OCI-LY7 (cell line): ENCODE results near the gene PCED1B. TPM values are rescaled to one million over a fixed set of nuclear protein-coding genes. Genes with fewer than 3 reads are reported as not detected.

Experiments
- BruUV-seq: library from RNA; stranded (reverse); fragments of 400-500 nt; replicated peaks from 2 replicates; lab custom pipeline; 2021; lab: Mats Ljungman, UMichigan
- CTCF ChIA-PET: fragments of 300-600 bp; sonication (Branson Sonifier 250); formaldehyde crosslinking; loops from one replicate; lab custom pipeline; 2022; ENCODE audit warnings: antibody characterized with exemption; ENCODE audit not compliant: unreplicated experiment; lab: Charles Lee
- POLR2A ChIA-PET: fragments of 300-600 bp; sonication (Branson Sonifier 250); formaldehyde crosslinking; loops from one replicate; lab custom pipeline; 2022; ENCODE audit warnings: antibody characterized with exemption; lab: Charles Lee
- DNase-seq: peaks from one replicate; pipeline ENCODE4 v3.0.0-alpha.2; 2015; ENCODE audit warnings: low spot score
- H2AFZ ChIP-seq: fragments of 200-600 bp; sonication (generic), shearing (Covaris generic); 2 replicates; pipeline ENCODE4 v1.6.1; 2014; ENCODE audit warnings: mild to moderate bottlenecking, antibody characterized with exemption, low read length, moderate library complexity
- H3K27ac ChIP-seq: fragments of 200-600 bp; sonication (generic); 2 replicates; pipeline ENCODE4 v1.5.1; 2014; ENCODE audit warnings: mixed run types, low read depth, mild to moderate bottlenecking, moderate library complexity, low read length, inconsistent platforms; ENCODE audit not compliant: poor library complexity, severe bottlenecking
- H3K36me3 ChIP-seq: fragments of 200-600 bp; sonication (generic); 2 replicates; pipeline ENCODE4 v1.6.1; 2014; ENCODE audit warnings: mild to moderate bottlenecking, antibody characterized with exemption, low read length, moderate library complexity, mixed read lengths; ENCODE audit not compliant: insufficient read depth
- H3K4me1 ChIP-seq: fragments of 200-600 bp; sonication (generic); 2 replicates; pipeline ENCODE4 v1.5.1; 2014; ENCODE audit warnings: mild to moderate bottlenecking, low read length; ENCODE audit not compliant: insufficient read depth, poor library complexity, severe bottlenecking
- H3K4me2 ChIP-seq: fragments of 200-600 bp; sonication (generic); 2 replicates; pipeline ENCODE4 v1.6.1; 2014; ENCODE audit warnings: mild to moderate bottlenecking, low read length
- H3K4me3 ChIP-seq: fragments of 200-600 bp; sonication (generic); 2 replicates; pipeline ENCODE4 v1.5.1; 2014; ENCODE audit warnings: mild to moderate bottlenecking, low read depth, low read length; ENCODE audit not compliant: poor library complexity, severe bottlenecking
- H3K79me2 ChIP-seq: fragments of 200-600 bp; sonication (generic); 2 replicates; pipeline ENCODE4 v1.6.1; 2016; ENCODE audit warnings: low read depth, mild to moderate bottlenecking, low read length, moderate library complexity, mixed read lengths; ENCODE audit not compliant: insufficient read depth
- H3K9me2 ChIP-seq: fragments of 200-600 bp; sonication (generic); 2 replicates; pipeline ENCODE4 v1.6.1; 2016; ENCODE audit warnings: mild to moderate bottlenecking, low read length, mixed read lengths; ENCODE audit not compliant: insufficient read depth
- H3K9me3 ChIP-seq: fragments of 200-600 bp; sonication (generic); 2 replicates; pipeline ENCODE4 v1.6.1; 2014; ENCODE audit warnings: mild to moderate bottlenecking, mixed run types, low read length, mixed read lengths
- H4K20me1 ChIP-seq: fragments of 200-600 bp; sonication (generic); 2 replicates; pipeline ENCODE4 v1.6.1; 2014; ENCODE audit warnings: mild to moderate bottlenecking, antibody characterized with exemption, low read length, moderate library complexity, mixed read lengths; ENCODE audit not compliant: insufficient read depth
- EZH2phosphoT487 ChIP-seq: fragments of 200-600 bp; sonication (generic); IDR thresholded peaks from 2 replicates; pipeline ENCODE4 v1.6.1; 2018; ENCODE audit warnings: low read depth, borderline replicate concordance, mild to moderate bottlenecking, mixed run types, antibody characterized with exemption, low read length, moderate library complexity, mixed read lengths
- intact Hi-C: fragments of 100-400 bp; cut with micrococcal nuclease; formaldehyde crosslinking; loops from one replicate; pipeline ENCODE4 v1.10.0; 2022; ENCODE audit not compliant: unreplicated experiment
- total RNA-seq, 2 experiments: library from RNA; depleted of rRNA in 1 of 2; stranded (reverse); fragments of >200 nt in 1 of 2; shearing (Covaris generic) in 1 of 2; gene quantifications; 2 replicates each; pipeline ENCODE4 v1.2.3, GENCODE V29; 2014 to 2022
- TF ChIP-seq, protein P1 (sequence below): fragments of 200-600 bp; sonication (generic); conservative IDR thresholded peaks from 2 replicates; pipeline ENCODE4 v1.5.1; 2014; ENCODE audit warnings: mild to moderate bottlenecking, antibody characterized with exemption, low read length, moderate library complexity, mixed read lengths

Gene PCED1B
- total RNA-seq, 2 experiments from 2014 or later = 8.4 to 24.3 TPM

DNA sequence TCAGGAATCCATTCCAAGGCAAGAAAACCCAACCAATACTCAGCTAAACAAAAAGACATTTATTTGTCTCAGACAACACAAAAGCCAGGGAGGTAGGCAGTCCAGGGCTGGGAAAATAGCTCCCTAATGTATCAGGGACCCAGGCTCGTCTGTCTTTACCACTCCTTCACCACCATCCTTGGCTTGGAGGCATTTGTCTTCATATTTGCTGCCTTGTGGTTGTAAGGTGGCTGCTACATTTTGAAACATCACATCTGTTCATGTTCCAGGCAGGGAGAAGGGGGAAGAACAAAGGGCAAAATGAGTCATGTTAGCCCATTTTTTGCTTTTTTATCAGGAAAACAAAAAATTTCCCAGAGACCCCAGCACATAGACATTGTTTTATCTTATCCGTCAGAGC, 44.8 kb upstream of the PCED1B start:
- H3K4me2 ChIP-seq = no peak overlapping the region
- ChIA-PET CTCF (no interaction called here), POLR2A (interaction anchor here (0.9 kb wide), 1 partner anchor 383 kb away, joined by 3 read pairs; no protein-coding TSS in a partner anchor)
- H3K4me1 ChIP-seq = no peaks in the 10 kb centered on the region
- intact Hi-C loops = loop anchor here (5.0 kb wide), 2 partner anchors 43 to 653 kb away; partner anchors contain the start of genes AMIGO2 and PCED1B
- no peak for DNase-seq
- TF ChIP-seq EZH2phosphoT487 = no peak
- TF ChIP-seq, protein P1, sequence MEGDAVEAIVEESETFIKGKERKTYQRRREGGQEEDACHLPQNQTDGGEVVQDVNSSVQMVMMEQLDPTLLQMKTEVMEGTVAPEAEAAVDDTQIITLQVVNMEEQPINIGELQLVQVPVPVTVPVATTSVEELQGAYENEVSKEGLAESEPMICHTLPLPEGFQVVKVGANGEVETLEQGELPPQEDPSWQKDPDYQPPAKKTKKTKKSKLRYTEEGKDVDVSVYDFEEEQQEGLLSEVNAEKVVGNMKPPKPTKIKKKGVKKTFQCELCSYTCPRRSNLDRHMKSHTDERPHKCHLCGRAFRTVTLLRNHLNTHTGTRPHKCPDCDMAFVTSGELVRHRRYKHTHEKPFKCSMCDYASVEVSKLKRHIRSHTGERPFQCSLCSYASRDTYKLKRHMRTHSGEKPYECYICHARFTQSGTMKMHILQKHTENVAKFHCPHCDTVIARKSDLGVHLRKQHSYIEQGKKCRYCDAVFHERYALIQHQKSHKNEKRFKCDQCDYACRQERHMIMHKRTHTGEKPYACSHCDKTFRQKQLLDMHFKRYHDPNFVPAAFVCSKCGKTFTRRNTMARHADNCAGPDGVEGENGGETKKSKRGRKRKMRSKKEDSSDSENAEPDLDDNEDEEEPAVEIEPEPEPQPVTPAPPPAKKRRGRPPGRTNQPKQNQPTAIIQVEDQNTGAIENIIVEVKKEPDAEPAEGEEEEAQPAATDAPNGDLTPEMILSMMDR = no peak
- BruUV-seq = no TSS peak
- H3K36me3 ChIP-seq = no peaks in the 10 kb centered on the region
- H3K9me2 ChIP-seq = no peaks in the 10 kb centered on the region
- no peak overlapping the region for H3K27ac ChIP-seq
- H2AFZ ChIP-seq = no peak overlapping the region
- H3K9me3 ChIP-seq = no peaks in the 10 kb centered on the region
- no peaks in the 10 kb centered on the region for H3K79me2 ChIP-seq
- H3K4me3 ChIP-seq = no peak overlapping the region
- H4K20me1 ChIP-seq = no peaks in the 10 kb centered on the region

DNA sequence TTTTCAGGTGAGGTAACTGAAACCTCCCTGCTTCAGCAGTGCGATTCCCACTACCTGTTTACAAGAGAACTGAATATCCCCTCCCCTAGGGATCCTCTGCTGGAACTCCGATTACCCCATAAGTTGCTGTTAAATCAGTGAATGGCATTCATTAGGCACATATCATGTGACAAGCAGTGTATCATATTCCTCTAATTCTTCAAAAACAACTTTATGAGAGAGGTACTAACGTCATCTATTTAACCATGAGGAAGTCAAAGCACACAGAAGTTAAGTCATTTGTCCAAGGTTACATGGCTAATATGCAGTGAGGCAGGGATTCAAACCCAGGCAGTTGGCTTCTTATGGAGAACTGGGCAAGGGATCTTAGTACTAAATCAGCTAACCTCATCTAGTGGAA, 43.9 kb upstream of the PCED1B start:
- DNase-seq = no peak
- H3K9me3 ChIP-seq = no peaks in the 10 kb centered on the region
- no peaks in the 10 kb centered on the region for H3K79me2 ChIP-seq
- H2AFZ ChIP-seq = no peak overlapping the region
- H4K20me1 ChIP-seq = no peaks in the 10 kb centered on the region
- H3K4me2 ChIP-seq = no peak overlapping the region
- no peaks in the 10 kb centered on the region for H3K36me3 ChIP-seq
- CTCF ChIA-PET = no interaction called here
- no TSS peak for BruUV-seq
- TF ChIP-seq EZH2phosphoT487 = no peak
- TF ChIP-seq, protein P1 = no peak
- H3K4me1 ChIP-seq = no peaks in the 10 kb centered on the region
- no peak overlapping the region for H3K27ac ChIP-seq
- H3K4me3 ChIP-seq = no peak overlapping the region
- H3K9me2 ChIP-seq = no peaks in the 10 kb centered on the region
- POLR2A ChIA-PET = no interaction called here
- intact Hi-C loops = no loop called here

DNA sequence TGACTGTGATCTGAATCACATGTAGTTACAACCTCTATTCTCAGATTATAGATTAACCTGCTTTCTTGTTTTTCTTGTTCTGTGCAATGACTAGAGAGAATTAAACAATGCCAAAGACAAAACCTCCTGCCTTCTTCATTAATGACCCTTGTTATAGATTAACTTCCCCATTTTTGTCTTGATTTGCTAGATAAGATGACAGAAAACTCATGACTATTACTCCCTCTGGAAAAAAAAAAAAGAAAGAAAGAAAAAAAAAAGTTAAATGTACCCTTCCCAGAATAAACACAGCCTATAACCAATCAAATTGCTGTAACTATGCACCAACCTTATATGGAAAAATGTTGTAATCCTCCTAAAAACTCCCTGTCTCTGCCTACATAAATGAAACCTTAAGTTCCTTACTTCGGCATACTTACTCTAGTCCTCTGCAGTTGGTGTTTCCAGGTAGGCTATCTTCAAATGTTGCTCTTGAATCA, 41.1 kb upstream of the PCED1B start:
- Histone ChIP-seq H4K20me1 (no peaks in the 10 kb centered on the region), H3K4me1 (no peaks in the 10 kb centered on the region), H3K27ac (no peak overlapping the region), H3K9me3 (no peaks in the 10 kb centered on the region), H3K36me3 (no peaks in the 10 kb centered on the region), H3K4me2 (no peak overlapping the region), H3K9me2 (no peaks in the 10 kb centered on the region), H3K79me2 (no peaks in the 10 kb centered on the region), H3K4me3 (no peak overlapping the region), H2AFZ (no peak overlapping the region)
- no peak for TF ChIP-seq EZH2phosphoT487
- DNase-seq = no peak
- intact Hi-C loops = no loop called here
- ChIA-PET CTCF (no interaction called here), POLR2A (no interaction called here)
- BruUV-seq = no TSS peak
